Prostate gland (tissue), 2 donors: ENCODE data around the gene TRAPPC6A. TPM values are rescaled to one million over a fixed set of nuclear protein-coding genes. Genes with fewer than 3 reads are reported as not detected.

Experiments used
- DNase-seq: peaks from one replicate; pipeline ENCODE4 v3.0.0-alpha.2; 2019; ENCODE audit warnings: low spot score
- H3K27ac ChIP-seq, 2 donors: fragments of 200-600 bp; sonication (generic); 2 replicates each; pipeline ENCODE4 v1.5.1; 2017 to 2019
- H3K27me3 ChIP-seq: fragments of 200-600 bp; sonication (generic); replicated peaks from 2 replicates; pipeline ENCODE4 v1.5.1; 2019; ENCODE audit not compliant: insufficient read depth
- H3K36me3 ChIP-seq, 2 donors: fragments of 200-600 bp; sonication (generic); 1 replicate in 1 of 2; 2 replicates in 1 of 2; pipeline versions ENCODE4 v1.5.1 to v1.8.1; 2017 to 2019
- H3K4me1 ChIP-seq: fragments of 200-600 bp; sonication (generic); replicated peaks from 2 replicates; pipeline ENCODE4 v1.5.1; 2019
- H3K4me3 ChIP-seq, 2 donors: fragments of 200-600 bp; sonication (generic); 2 replicates each; pipeline ENCODE4 v1.5.1; 2017 to 2019
- H3K9me3 ChIP-seq: fragments of 200-600 bp; sonication (generic); 2 replicates; pipeline ENCODE4 v1.5.1; 2017
- CTCF ChIP-seq, 4 experiments: fragments of 200-600 bp in 2 of 4; fragments of 450-650 bp in 2 of 4; sonication (generic) in 2 of 4; IDR thresholded peaks; 1 replicate in 3 of 4; 2 replicates in 1 of 4; pipeline ENCODE4 v1.5.1; 2016 to 2019; ENCODE audit warnings: antibody characterized with exemption in 4 of 4, mild to moderate bottlenecking in 2 of 4, moderate library complexity in 2 of 4
- POLR2A ChIP-seq: fragments of 450-650 bp; IDR thresholded peaks from one replicate; pipeline ENCODE4 v1.6.1; 2016; ENCODE audit warnings: antibody characterized with exemption, mild to moderate bottlenecking
- POLR2AphosphoS5 ChIP-seq: sonication (generic); formaldehyde crosslinking; IDR thresholded peaks from one replicate; pipeline ENCODE4 v1.6.1; 2017; ENCODE audit warnings: antibody characterized with exemption
- WGBS: methylation state at CpG from one replicate; pipeline ENCODE4 v1.1.5; 2018; 5-methylcytosine and 5-hydroxymethylcytosine counted together
- intact Hi-C: fragments of 100-400 bp; cut with DNase I; formaldehyde crosslinking; loops from one replicate; pipeline ENCODE4 v1.14.2; 2022
- total RNA-seq, 2 donors: library from RNA; depleted of rRNA; stranded (reverse); fragments of >200 nt; gene quantifications; one replicate each; pipeline ENCODE4 v1.1.0, GENCODE V29; 2016

The TRAPPC6A gene
- total RNA-seq, 2 donors from 2014 or later: 57.0 to 80.4 TPM

- DNase-seq: no peak
- intact Hi-C loops: no loop called here
- no peak for TF ChIP-seq POLR2A
- TF ChIP-seq POLR2AphosphoS5: no peak
- TF ChIP-seq CTCF (IDR thresholded peaks at IDR 0.05): no peak
- no peaks in the 10 kb centered on the region for H3K36me3 ChIP-seq
- no peaks in the 10 kb centered on the region for H3K4me1 ChIP-seq
- H3K27me3 ChIP-seq: no peaks in the 10 kb centered on the region
- no peak overlapping the region for H3K27ac ChIP-seq
- no peak overlapping the region for H3K4me3 ChIP-seq
- 93% methylated on average over 12 of the region's 12 CpGs for WGBS
- no peaks in the 10 kb centered on the region for H3K9me3 ChIP-seq
These were observed 8.7 kb upstream of the TRAPPC6A start for GRCh38 chr19:45186509-45187334.

- H3K36me3 ChIP-seq: no peaks in the 10 kb centered on the region
- no peaks in the 10 kb centered on the region for H3K9me3 ChIP-seq
- 97% methylated on average over 5 of the region's 5 CpGs for WGBS
- H3K27me3 ChIP-seq: no peaks in the 10 kb centered on the region
- DNase-seq: no peak
- H3K4me1 ChIP-seq: peaks cover 2% of the 10 kb centered on the region
- no peak overlapping the region for H3K27ac ChIP-seq
- intact Hi-C loops: no loop called here
- no peak overlapping the region for H3K4me3 ChIP-seq
- no peak for TF ChIP-seq CTCF (IDR thresholded peaks at IDR 0.05)
- TF ChIP-seq POLR2AphosphoS5: no peak
- no peak for TF ChIP-seq POLR2A
These were observed 6.1 kb upstream of the TRAPPC6A start for GRCh38 chr19:45184115-45184514.

DNA sequence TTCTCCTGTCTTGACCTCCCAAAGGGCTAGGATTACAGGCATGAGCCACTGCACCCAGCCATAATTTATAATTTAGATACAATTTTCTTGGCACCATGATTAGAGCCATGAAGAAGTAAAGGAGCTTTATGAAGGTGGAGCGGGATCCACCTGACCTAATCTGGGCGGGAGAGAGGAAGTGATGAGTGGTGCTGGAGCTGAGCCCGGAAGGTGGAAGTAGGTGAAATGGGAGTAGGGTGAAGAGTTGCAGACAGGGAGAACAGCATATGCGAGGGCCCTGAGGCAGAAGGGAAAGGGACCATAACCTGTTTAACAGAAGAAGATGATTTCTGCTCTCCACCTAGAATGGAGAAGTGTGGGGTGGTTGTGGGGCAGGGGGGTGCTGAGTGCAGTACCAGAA, 4.7 kb upstream of the TRAPPC6A start:
- intact Hi-C loops: no loop called here
- Histone ChIP-seq H3K36me3 (no peaks in the 10 kb centered on the region), H3K9me3 (no peaks in the 10 kb centered on the region), H3K27ac (no peak overlapping the region), H3K4me1 (peaks cover 2% of the 10 kb centered on the region), H3K27me3 (no peaks in the 10 kb centered on the region), H3K4me3 (no peak overlapping the region)
- no peak for DNase-seq
- TF ChIP-seq POLR2AphosphoS5 (no peak), CTCF (IDR thresholded peaks at IDR 0.05) (no peak), POLR2A (no peak)
- 77% methylated on average over 4 of the region's 4 CpGs for WGBS

DNA sequence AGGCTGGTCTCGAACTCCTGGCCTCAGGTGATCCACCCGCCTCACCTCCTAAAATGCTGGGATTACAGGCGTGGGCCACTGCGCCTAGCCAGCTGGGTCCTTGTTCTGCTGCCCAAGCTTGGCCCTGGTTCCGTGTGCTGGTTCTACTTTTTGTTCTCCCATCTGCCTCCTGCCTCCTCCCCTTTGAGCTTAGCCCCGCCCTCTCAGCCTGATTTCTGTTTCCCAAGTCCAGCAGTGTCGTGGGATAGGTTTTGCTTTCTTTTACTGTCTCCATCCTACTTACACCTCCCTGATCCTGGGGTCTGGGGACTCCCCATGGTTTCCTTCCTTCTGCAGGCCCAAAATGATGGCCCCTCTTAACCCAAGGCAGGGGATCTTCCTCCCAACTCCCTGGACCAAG, 2.9 kb upstream of the TRAPPC6A start:
- no peaks in the 10 kb centered on the region for H3K9me3 ChIP-seq
- no peak overlapping the region for H3K27ac ChIP-seq
- no peak overlapping the region for H3K4me3 ChIP-seq
- no peaks in the 10 kb centered on the region for H3K36me3 ChIP-seq
- peaks cover 2% of the 10 kb centered on the region for H3K4me1 ChIP-seq
- TF ChIP-seq POLR2AphosphoS5: no peak
- no peak for TF ChIP-seq CTCF (IDR thresholded peaks at IDR 0.05)
- no peak for TF ChIP-seq POLR2A
- intact Hi-C loops: no loop called here
- no peak for DNase-seq
- 82% methylated on average over 7 of the region's 7 CpGs for WGBS
- H3K27me3 ChIP-seq: no peaks in the 10 kb centered on the region

DNA sequence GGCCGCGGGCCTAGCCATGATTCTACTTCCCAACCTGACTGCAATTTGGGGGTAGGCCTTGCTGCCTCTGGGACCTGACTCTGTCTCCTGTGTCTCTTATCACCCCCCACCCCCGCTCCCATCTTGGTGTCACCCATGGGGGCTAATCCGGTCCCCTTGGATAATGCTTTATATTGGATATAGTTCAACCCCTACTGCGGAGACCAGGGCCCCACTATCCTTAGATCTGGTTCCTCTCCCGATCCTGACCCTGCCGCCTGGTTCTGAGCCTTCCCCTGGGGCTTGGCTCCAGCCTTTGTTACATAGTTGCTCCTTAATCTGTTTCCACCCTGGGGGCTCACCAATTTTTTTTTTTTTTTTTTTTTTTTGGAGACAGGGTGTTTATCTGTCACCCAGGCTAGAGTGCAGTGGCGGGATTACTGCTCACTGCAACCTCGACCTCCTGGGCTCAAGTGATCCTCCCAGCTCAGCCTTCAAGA, 1.9 kb upstream of the TRAPPC6A start:
- no peak for DNase-seq
- H3K4me1 ChIP-seq: peaks cover 2% of the 10 kb centered on the region
- peak overlapping the region; percentile 77 to 87 for H3K27ac ChIP-seq
- intact Hi-C loops: loop anchor here (2.0 kb wide), 1 partner anchor 89 kb away; no protein-coding TSS in a partner anchor
- peak overlapping the region; percentile 44 to 52 for H3K4me3 ChIP-seq
- H3K9me3 ChIP-seq: no peaks in the 10 kb centered on the region
- no peak for TF ChIP-seq POLR2AphosphoS5
- no peak for TF ChIP-seq POLR2A
- TF ChIP-seq CTCF (IDR thresholded peaks at IDR 0.05): no peak
- no peaks in the 10 kb centered on the region for H3K36me3 ChIP-seq
- no peaks in the 10 kb centered on the region for H3K27me3 ChIP-seq
- 58% methylated on average over 9 of the region's 9 CpGs for WGBS
